H1 (cell line): ENCODE measurements around the gene RIBC2. TPM values are rescaled to one million over a fixed set of nuclear protein-coding genes. Genes with fewer than 3 reads are reported as not detected.

Source experiments
- BCL11A ChIP-seq, 2 experiments: IDR thresholded peaks; one replicate each; pipeline ENCODE4 v1.6.1; 2011; ENCODE audit warnings: low read depth in 2 of 2, low read length in 2 of 2, mild to moderate bottlenecking in 2 of 2
- CBX8 ChIP-seq: fragments of 300-800, 300-1000 bp; sonication (generic); IDR thresholded peaks from 2 replicates; pipeline ENCODE4 v1.7.1; 2016; ENCODE audit warnings: low read depth, low read length, borderline replicate concordance
- EGR1 ChIP-seq: IDR thresholded peaks from 2 replicates; pipeline ENCODE4 v1.6.1; 2011; ENCODE audit warnings: low read depth, low read length, borderline replicate concordance
- RNF2 ChIP-seq: fragments of 200-900, 300-1000 bp; sonication (generic); IDR thresholded peaks from 2 replicates; pipeline ENCODE4 v1.7.1; 2016; ENCODE audit warnings: borderline replicate concordance, low read depth, mild to moderate bottlenecking, antibody characterized with exemption, low read length; ENCODE audit not compliant: poor library complexity, severe bottlenecking; ENCODE audit errors: missing control alignments
- SAP30 ChIP-seq: fragments of 300-600 bp; sonication (generic); IDR thresholded peaks from 2 replicates; pipeline ENCODE4 v1.7.1; 2012; ENCODE audit warnings: low read length, moderate library complexity, mild to moderate bottlenecking, inconsistent platforms; ENCODE audit not compliant: insufficient read depth, insufficient replicate concordance
- SUZ12 ChIP-seq: fragments of 200-600 bp; sonication (generic); IDR thresholded peaks from 2 replicates; pipeline ENCODE4 v1.6.1; 2012; ENCODE audit warnings: mild to moderate bottlenecking, inconsistent platforms, low read length, moderate library complexity, mixed read lengths
- TEAD4 ChIP-seq: IDR thresholded peaks from 2 replicates; pipeline ENCODE4 v1.6.1; 2012; ENCODE audit warnings: low read depth, low read length, inconsistent platforms, mixed read lengths
- polyA plus RNA-seq, 7 experiments: library from polyadenylated mRNA; depleted of rRNA in 3 of 7; stranded (reverse) in 5 of 7; unstranded in 2 of 7; fragments of >200 nt in 5 of 7; fragments of 200-250 nt in 2 of 7; gene quantifications; 1 replicate in 5 of 7; 2 replicates in 1 of 7; 4 replicates in 1 of 7; pipeline versions ENCODE4 v1.2.1 to v1.2.3, GENCODE V29; 2011 to 2013; ENCODE audit warnings: missing spikeins in 2 of 7, mixed read lengths in 2 of 7
- total RNA-seq: library from RNA; stranded (reverse); fragmentation: NEBNext Ultra II Directional; extraction: Animal tissue kit (Norgen Biotek cat#: 25700); gene quantifications from 2 replicates; pipeline ENCODE4 v1.2.1, GENCODE V29; 2021

The RIBC2 gene
- total and polyA plus RNA-seq, 2 of the 8 experiments (the other 6 are each of a cell fraction or from before 2014, with no cell fraction given), result 0.79 to 2.1 TPM

DNA sequence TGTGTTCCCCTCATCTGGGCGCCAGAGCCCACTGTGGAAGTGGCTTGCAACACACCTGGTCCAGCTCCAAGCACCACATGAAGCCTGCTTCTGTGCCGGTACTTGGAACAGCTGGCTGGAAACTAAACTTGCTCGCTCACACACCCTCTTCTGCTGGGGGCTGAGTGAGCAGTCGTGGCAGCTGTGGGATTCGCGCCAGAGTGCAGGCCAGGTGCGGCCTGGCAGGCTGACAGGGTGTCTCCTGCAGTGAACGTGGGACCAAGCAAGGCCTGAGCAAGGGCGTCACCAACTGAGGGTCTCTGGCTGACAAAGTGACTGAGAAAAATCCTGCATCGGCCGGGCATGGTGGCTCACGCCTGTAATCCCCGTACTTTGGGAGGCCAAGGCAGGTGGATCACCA, 15.3 kb upstream of the RIBC2 start (continued):
- TF ChIP-seq SAP30 (no peak), RNF2 (no peak), TEAD4 (no peak), CBX8 (no peak), SUZ12 (no peak), BCL11A (IDR thresholded peaks at IDR 0.05; ENCODE audit: low read depth in 2 of 2, low read length in 2 of 2) (no peak), EGR1 (no peak)
